Hematopoietic multipotent progenitor cell treated with erythropoietin and hydrocortisone succinate and interleukin-3 and kit ligand, for 8 days (in vitro differentiated cells): ENCODE measurements around the gene FZD8.

Source experiments
- DNase-seq: peaks from one replicate; pipeline ENCODE4 v3.0.0-alpha.2; 2015

The FZD8 gene

DNA sequence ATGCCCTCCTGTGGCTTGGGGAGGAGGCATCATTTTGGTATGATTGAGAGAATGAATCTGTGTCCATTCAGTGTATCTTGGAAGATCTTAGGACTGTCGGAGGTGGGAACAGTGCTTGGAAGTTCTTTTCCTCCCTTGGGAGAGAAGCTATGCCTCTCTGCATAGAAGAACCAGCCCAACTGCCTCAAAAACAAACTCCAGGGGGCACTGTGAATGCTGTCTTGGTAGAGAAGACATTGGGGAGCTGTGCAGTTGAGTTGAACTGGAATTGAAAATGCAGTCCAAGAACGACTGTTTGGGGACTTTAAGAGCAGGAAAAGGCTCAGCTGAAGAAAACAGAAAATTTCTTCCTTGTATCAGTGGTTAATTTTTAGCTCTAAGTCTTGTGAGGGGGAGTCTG is 41.9 kb downstream of the FZD8 start:
- no peak for DNase-seq

DNA sequence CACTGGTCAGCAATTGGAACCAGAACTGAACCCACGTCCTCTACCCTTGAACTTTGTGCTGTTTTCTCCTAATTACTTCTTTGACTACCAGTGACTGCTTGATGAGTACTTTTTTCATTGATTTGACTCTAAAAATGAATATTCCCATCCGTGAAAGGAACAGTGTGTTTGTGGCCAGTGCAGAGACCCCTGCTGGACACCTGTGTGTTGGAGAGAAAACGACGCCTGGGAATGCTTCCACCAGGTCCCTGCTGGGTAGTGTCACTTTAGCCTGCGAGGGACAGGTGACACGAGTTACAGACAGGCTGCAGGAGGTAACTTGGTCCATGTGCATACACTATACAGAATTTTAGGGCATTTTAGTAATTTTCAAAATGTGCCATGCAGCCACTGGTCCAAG is 43.7 kb downstream of the FZD8 start:
- no peak for DNase-seq

DNA sequence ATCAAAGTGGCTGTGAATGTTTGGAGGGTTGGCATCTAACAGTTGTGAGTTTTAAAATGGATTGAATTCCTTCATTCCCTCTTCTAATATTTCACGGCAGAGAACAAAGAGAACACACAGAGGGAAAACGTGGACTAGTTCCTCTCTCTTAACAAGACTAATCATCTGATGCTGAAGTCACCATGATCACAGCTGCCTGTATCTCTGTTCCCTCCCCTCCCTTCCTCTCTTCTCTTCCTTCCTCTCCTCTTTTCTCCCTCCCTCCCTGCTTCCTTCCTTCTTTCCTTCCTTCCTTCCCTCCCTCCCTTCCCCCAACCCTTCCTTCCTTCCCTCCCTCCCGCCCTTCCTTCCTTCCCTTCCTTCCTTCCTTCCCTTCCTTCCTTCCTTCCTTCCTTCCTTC is 47.0 kb downstream of the FZD8 start:
- no peak for DNase-seq

DNA sequence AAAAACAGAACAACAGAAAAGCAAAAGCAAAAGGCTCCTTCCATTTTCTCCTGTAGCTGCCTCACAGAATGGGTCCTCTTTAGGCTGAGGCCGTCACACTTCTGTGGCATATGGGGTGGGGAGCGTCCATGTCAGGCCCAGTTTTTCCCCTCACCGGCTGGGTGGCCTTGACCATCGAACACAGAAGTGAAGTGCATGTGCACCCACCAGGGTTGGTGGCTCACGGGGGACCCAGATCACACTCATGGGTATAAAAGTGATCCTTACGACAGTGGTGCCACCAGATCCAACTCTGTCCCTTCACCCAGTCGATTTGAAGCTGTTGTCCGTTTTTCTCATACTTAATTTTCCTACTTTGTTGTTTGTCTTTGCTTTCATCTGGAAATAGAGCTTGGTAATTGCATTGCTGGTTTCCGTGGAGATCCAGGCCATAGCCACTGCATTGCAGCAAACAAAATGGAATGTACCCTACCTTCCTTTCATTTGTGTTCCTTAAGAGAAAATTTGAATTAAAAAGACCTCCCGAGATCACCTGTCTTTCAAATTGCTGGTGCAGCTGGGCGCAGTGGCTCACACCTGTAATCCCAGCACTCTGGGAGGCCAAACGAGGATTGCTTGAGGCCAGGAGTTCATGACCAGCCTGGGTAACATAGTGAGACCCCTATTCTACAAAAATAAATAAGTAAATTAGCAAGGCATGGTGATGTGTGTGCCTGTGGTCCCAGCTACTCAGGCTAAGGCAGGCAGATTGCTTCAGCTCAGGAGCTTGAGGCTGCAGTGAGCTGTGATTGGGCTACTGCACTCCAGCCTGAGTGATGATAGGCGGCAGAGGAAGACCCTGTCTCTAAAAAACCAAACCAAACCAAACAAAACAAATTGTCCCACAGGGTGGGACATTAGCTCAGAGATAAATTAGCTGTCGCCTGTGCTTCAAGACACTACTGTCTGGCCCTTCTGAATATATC is 47.7 kb downstream of the FZD8 start:
- no peak for DNase-seq

DNA sequence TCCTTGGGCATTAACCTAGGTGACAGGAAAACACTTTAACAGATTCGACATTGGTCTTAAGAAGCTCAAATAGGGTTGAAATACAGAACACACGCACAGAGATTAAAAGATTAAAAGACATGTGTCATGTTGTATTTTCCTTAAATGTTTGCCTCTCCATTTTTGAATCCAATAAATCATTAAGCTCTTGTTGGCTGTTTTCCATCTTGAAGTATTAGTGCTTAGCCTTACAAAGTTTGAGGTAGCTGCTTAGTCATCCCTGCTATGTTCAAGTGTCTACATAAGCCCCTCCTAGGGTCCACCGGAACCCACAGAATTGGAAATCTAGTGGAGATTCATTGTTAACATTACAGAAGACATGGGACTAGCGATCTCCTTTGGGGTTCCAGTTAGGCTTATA is 49.7 kb downstream of the FZD8 start:
- DNase-seq: no peak

DNA sequence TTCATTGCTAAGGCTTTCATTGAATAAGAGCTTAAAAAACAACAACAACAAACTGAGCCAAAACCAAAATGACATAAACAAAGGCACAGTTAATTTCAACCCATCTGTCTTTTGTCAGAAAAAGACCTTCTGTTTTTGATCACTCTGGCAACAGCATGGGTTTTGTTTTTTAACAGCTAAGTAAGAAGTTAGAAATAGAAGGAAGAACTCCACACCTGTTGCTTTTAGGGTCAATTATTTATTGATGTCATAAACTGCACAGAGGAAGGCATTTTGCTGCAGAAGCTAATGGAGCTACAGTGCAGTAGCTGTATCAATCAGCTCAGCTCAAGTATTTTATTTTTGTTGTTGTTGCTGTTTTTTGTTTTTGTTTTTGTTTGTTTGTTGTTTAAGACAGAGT is 53.3 kb downstream of the FZD8 start:
- DNase-seq: no peak
